ENCODE data around the gene GABPA. TPM values are rescaled to one million over a fixed set of nuclear protein-coding genes. Genes with fewer than 3 reads are reported as not detected.
"Not testable (repeated sequence)": the region's sequence is repeated elsewhere in the genome, so short reads cannot be mapped to it uniquely, and the experiment has no call there.

GABPA gene
- total RNA-seq, 2 donors from 2014 or later = 14.9 to 35.9 TPM

- Histone ChIP-seq H3K27me3 (replicated peaks; ENCODE audit: insufficient read depth) (no peaks in the 10 kb centered on the region), H3K27ac (no peak overlapping the region), H3K4me1 (ENCODE audit: control insufficient read depth in 1 of 2, low read depth in 2 of 2) (no peaks in the 10 kb centered on the region), H3K4me3 (no peak overlapping the region), H3K36me3 (no peaks in the 10 kb centered on the region), H3K9me3 (no peaks in the 10 kb centered on the region)
- no peak for TF ChIP-seq CTCF (IDR thresholded peaks at IDR 0.05)
- no peak for ATAC-seq (ENCODE audit: insufficient number of reproducible peaks, low FRiP score, low read depth)
- no peak for DNase-seq (ENCODE audit: low spot score)
These were observed 34.0 kb upstream of the GABPA start for GRCh38 chr21:25700741-25701140.

GRCh38 chr21:25701529-25701928, 33.2 kb upstream of the GABPA start:
- H3K27me3 ChIP-seq (replicated peaks; ENCODE audit: insufficient read depth) = no peaks in the 10 kb centered on the region
- H3K27ac ChIP-seq = no peak overlapping the region
- H3K4me1 ChIP-seq (ENCODE audit: control insufficient read depth in 1 of 2, low read depth in 2 of 2) = no peaks in the 10 kb centered on the region
- H3K4me3 ChIP-seq = no peak overlapping the region
- no peaks in the 10 kb centered on the region for H3K9me3 ChIP-seq
- DNase-seq (ENCODE audit: low spot score) = no peak
- TF ChIP-seq CTCF (IDR thresholded peaks at IDR 0.05) = no peak
- no peak for ATAC-seq (ENCODE audit: insufficient number of reproducible peaks, low FRiP score, low read depth)
- H3K36me3 ChIP-seq = no peaks in the 10 kb centered on the region

GRCh38 chr21:25708467-25709065, 26.2 kb upstream of the GABPA start:
- Histone ChIP-seq H3K27ac (no peak overlapping the region), H3K4me1 (ENCODE audit: control insufficient read depth in 1 of 2, low read depth in 2 of 2) (no peaks in the 10 kb centered on the region), H3K9me3 (no peaks in the 10 kb centered on the region), H3K4me3 (no peak overlapping the region), H3K36me3 (no peaks in the 10 kb centered on the region), H3K27me3 (replicated peaks; ENCODE audit: insufficient read depth) (no peaks in the 10 kb centered on the region)
- ATAC-seq (ENCODE audit: insufficient number of reproducible peaks, low FRiP score, low read depth) = peak; percentile 36
- DNase-seq (ENCODE audit: low spot score) = no peak
- peak; percentile 88 for TF ChIP-seq CTCF (IDR thresholded peaks at IDR 0.05)

- no peaks in the 10 kb centered on the region for H3K4me1 ChIP-seq (ENCODE audit: control insufficient read depth in 1 of 2, low read depth in 2 of 2)
- no peak overlapping the region for H3K27ac ChIP-seq
- ATAC-seq (ENCODE audit: insufficient number of reproducible peaks, low FRiP score, low read depth) (no peak), DNase-seq (ENCODE audit: low spot score) (no peak)
- H3K27me3 ChIP-seq (replicated peaks; ENCODE audit: insufficient read depth) = no peaks in the 10 kb centered on the region
- TF ChIP-seq CTCF (IDR thresholded peaks at IDR 0.05) = no peak
- H3K9me3 ChIP-seq = no peaks in the 10 kb centered on the region
- no peak overlapping the region for H3K4me3 ChIP-seq
- no peaks in the 10 kb centered on the region for H3K36me3 ChIP-seq
These were observed 25.0 kb upstream of the GABPA start for GRCh38 chr21:25709684-25710265.

- no peak for TF ChIP-seq CTCF (IDR thresholded peaks at IDR 0.05)
- no peaks in the 10 kb centered on the region for H3K4me1 ChIP-seq (ENCODE audit: control insufficient read depth in 1 of 2, low read depth in 2 of 2)
These were observed 24.2 kb upstream of the GABPA start for GRCh38 chr21:25710550-25710949.

GRCh38 chr21:25714066-25714465, 20.7 kb upstream of the GABPA start:
- H3K27me3 ChIP-seq (replicated peaks; ENCODE audit: insufficient read depth); H3K4me3 ChIP-seq; H3K9me3 ChIP-seq; ATAC-seq (ENCODE audit: insufficient number of reproducible peaks, low FRiP score, low read depth); H3K36me3 ChIP-seq; H3K4me1 ChIP-seq (ENCODE audit: control insufficient read depth in 1 of 2, low read depth in 2 of 2); DNase-seq (ENCODE audit: low spot score); H3K27ac ChIP-seq: not testable (repeated sequence)

More at GRCh38 chr21:25710550-25710949, 24.2 kb upstream of the GABPA start:
- H3K27ac ChIP-seq = no peak overlapping the region
- H3K9me3 ChIP-seq = no peaks in the 10 kb centered on the region
- no peaks in the 10 kb centered on the region for H3K27me3 ChIP-seq (replicated peaks; ENCODE audit: insufficient read depth)
- no peaks in the 10 kb centered on the region for H3K36me3 ChIP-seq
- no peak for ATAC-seq (ENCODE audit: insufficient number of reproducible peaks, low FRiP score, low read depth)
- DNase-seq (ENCODE audit: low spot score) = no peak
- no peak overlapping the region for H3K4me3 ChIP-seq

Measured in thoracic aorta (tissue), 2 donors.